Suppressor macrophage treated with lipopolysaccharide for 4 hours (primary cell): ENCODE measurements around the gene NUP214.
"Not testable (repeated sequence)": the region's sequence is repeated elsewhere in the genome, so short reads cannot be mapped to it uniquely, and the experiment has no call there.

ENCODE experiments used
- DNase-seq: peaks from one replicate; pipeline ENCODE4 v3.0.0-alpha.2; 2020

Gene NUP214

DNA sequence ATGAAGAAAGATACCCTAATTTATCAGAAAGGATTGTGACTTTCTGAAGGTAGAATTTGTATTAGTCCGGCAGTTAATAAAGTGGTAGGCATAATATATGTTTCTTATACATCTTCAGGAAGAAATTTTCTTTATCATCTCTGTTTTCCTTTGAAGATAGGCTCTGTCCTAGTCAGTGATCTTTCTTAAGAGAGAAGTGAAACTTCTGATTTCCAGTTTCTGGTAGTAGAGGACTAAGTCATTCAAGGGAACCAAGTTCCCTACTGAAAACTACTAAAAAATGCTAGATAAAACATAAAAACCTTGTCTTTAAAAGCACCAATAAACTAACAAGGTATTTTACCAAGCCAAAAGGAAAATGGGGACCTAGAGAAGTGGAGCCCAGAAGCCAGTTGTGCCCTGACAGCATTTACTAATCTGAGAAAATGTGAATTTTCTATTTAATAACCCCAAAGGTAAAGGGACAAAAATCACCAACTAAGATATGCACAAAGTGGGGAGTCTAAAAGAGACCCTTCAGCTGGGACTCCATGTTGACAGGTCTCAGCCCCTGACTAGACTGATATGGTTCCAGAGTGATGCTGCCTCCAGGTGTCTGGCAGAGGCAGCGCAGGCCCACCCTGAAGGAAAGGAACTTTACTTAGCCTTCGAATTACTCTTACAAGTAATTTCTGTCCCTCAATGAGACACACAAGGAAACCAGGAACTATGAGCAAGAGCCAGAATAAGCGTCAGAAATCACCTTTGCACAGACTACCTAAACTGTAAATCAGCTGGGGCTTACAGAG, 78.2 kb downstream of the NUP214 start:
- DNase-seq: peak; percentile 66

DNA sequence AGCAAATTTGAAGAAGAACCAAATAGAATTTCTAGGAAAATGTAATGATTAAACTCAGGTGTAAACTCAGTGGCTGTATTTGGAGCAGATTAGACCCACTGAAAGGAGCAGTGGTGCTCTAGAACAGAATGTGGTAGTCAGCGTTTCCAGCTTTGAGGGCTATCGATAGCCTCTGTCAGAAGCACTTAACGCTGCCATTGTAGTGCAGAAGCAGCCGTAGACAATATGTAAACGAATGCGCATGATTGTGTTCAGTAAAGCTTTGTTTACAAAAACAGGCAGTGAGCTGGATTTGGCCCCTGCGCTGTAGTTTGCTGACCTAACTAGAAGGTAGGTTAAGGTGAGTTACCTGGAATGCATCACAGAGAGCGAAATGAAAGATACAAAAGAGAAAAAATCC, 78.9 kb downstream of the NUP214 start:
- DNase-seq: no peak

DNA sequence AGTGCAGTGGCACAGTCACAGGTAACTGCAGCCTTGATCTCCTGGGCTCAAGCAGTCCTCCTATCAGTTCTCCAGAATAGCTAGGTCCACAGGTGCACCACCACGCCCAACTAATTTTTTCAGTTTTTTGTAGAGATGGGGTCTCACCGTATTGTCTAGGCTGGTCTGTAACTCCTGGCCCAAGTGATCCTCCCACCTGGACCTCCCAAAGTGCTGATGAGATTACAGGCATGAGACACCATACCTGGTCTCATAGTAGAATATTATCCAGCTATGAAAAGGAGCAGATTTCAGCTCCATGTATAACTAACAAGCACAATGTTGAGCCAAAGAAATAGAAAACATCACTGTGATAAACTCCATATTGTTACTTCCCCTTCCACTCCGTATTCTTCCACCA, 81.1 kb downstream of the NUP214 start:
- DNase-seq: no peak

DNA sequence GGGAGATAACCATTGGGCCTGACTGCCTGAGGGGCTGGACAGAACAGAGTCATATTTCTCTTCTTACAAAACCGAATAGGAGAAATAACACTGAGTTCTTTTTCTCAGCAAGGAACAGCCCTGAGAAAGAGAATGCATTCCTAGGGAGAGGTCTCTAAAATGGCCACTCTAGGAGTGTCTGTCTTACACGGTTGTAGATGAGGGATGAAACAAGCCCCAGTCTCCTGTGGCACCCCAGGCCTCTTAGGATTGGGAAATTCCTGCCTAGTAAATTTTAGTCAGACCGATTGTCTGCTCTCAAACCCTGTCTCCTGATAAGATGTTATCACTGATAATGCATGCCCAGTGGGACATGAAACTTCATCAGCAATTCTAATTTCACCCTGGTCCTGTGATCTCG, 86.5 kb downstream of the NUP214 start:
- DNase-seq: not testable (repeated sequence)

DNA sequence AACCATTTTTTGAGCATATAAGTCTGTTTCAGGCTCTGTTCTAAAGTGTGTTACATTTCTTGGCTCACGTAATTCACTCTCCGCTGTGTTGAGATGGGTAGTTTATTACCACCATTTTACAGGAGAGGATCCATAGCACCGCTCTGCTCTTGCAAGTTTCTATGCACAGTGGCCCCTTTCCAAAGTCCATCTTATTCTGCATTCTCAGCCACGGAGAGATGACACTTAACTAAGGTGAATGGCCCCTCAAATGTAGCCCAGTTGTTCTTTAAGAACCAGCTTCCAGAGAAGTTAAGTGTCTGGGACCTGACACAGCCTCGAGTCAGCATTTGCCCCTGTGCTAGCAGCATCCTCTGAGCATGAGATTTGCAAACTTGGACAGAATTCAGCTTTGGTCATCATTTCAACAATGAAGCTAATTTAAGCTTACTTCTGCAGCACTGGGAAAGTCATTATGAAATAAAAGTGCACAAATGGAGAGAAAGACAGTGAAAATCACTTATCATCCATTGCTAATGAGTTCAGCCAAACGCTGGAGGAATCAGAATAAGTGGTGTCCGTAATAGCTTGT, 89.0 kb downstream of the NUP214 start:
- no peak for DNase-seq

DNA sequence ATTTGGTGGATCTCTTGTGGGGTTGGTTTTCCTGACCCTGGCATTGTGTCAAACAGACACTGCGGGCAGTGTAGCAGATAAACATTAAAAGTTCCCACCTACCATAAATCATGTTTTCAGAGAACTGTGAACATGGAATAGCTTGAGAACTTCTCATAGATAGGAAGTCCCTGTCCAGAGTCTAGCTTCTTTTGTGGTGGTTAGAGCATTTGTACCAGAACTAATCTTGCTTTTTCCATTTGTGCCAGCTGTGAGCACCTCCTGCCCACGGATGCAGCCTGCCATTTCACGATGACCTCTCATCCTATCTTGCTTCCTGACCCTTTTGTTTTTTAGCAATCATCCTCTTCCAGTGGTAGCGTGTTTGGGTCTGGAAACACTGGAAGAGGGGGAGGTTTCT, 89.5 kb downstream of the NUP214 start:
- DNase-seq: no peak

DNA sequence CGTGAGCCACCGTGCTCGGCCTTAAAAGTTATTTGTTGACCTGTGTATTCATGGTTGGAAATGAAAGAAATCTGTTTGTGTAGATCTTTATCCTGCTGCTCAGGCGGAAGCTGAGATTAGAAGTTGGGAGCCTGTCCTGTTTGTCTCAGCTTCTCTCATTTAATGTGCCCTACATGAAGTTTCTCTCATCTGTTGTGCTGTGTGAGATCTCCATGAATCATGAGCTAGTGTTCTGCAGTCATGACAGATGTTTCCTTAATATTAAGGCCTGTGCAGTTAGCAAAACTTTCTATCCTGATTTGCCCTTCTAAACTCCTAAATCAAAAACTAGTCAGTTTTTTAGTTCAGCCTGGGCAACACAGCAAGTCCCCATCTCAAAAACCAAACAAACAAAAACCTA, 91.4 kb downstream of the NUP214 start:
- no peak for DNase-seq

DNA sequence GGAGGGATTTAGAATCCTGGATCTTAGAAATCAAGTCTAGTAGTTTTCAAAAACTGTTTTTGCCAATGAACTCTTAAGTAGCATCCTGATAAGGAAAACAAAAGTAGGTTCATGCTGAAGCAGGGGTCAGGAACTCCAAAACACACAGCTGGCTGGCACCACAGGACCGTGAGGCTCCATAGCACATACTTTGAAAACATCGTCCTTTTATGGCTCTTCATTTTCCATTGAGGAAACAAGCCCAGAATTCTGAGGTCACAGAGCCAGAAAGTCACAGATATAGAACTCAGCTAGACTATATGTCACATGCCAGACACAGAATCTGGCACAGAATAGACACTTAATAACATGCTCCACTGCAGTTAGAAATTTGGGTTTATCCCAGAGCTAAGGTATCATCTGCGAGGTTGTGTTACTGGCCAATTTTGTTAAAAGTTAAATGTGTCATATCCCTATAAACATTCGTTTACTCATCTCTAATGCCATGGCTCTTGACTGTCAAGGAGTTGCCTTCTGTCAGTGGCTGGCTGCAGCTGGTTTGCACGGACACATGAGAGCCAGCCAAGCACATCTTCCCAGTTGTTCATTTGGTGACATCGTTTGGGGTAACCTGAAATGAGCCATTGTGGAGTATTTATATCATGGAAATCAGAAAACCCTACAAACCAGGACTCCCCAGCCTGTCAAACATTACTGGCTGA, 92.1 kb downstream of the NUP214 start:
- DNase-seq: no peak

DNA sequence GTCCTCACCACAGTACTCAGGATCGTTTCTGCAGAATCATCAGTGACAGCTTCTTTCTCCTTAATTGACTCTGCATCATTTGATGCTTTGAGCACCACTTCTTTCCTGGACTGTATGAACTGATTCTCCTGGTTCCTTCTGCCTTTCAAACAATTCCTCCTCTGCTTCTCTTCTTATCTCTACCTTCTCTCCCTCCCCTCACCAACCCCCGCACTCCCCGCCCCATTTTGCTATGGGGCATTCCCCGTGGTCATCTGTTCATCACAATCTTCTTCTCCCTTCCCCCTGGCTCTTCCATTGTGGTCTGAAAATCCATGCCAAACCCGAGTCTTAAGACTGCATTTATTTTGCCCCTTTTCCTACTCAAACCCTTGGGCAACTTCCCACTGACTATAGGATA, 93.0 kb downstream of the NUP214 start:
- DNase-seq: no peak

DNA sequence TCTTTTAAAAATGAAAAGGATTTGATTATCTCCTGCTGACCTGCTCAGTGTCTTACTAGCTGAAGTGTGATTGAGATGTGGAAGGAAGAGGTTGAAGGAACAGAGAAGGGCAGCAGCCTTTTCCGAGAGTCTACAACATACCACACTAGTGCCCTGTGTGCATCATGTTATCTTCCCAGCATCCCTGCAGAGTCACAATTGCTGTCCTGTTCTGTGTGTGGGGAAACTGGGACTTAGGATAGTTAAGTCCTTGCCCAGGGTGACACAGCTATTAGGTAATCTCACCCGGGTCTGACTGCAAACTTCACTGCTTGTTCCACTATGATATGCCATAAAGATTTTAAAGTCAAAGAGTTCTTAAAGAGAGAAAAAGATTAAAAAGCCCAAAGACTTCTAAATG, 95.1 kb downstream of the NUP214 start:
- no peak for DNase-seq

DNA sequence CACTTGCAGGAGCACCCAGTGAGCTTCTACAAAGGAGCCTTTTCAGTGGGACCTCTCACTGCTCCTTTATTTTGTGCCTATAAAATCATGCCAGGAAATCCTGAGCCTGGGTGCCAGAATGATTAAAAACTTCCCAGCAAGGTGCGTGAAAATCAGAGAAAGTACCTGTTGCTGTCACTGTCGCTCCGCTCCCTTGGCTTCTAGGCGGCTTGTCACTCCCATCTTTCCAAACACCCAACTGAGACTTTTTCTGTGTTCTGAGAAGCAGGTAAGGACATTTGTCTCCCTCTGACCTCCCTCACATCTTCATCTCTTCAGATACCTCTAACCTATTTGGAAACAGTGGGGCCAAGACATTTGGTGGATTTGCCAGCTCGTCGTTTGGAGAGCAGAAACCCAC, 97.1 kb downstream of the NUP214 start:
- no peak for DNase-seq

DNA sequence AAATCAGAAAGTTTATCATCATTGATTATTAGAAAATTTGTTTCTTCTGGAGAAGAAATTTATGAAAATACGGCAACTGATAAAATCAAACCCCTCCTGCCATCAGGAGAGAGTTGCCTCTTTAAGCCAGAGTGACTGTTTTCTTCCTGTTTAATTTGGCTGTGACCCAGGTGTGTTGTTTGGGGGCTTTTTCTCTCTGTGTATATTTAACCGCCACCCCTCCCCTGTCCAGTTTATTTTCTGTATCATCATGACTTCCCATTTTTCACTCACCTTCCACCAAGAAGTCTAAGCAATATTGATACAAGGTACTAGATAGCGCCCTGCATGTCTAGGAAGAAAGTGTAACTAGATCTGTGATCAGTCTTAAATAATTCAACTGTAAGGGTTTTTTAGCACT, 100.8 kb downstream of the NUP214 start:
- no peak for DNase-seq

DNA sequence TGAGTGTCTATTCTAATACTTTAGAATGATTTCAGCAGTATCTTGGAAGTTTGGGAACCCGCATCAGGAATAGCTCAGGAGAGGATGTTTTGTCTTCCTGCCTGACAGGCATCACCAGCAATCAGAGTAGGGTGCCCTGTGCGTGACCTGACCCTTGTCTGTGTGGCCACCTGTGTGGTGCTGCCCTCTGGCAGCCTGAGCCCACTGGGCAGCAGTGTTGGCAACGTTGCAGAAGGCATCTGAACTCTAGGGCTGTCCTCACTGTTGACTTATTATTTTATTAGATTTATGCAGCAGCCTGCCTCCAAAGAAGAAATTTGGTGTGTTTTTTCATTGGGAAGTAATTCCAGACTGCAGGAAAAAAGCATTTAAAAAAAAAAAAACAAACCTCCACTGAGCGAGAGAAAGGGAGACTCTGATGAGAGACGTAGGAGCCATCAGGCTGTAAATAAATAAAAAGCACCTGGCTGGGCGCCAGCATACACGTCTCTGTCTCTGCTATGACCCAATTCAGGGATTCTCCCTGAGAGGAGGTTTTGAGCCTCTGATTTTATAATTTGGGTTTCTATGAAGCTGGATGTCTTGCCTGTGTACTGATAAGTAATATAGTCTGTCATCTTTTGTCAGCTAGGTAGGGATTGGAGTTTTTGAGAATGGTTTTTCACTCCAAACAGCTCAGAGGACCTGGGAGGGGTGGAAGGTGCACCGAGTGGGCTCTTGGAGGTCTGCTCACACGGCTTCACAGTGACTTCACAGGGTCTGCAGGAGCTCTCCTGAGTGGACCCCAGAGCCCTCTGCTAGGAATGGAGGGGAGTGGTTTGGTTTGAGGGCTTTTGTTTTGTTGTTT, 101.9 kb downstream of the NUP214 start:
- peak; percentile 57 for DNase-seq

DNA sequence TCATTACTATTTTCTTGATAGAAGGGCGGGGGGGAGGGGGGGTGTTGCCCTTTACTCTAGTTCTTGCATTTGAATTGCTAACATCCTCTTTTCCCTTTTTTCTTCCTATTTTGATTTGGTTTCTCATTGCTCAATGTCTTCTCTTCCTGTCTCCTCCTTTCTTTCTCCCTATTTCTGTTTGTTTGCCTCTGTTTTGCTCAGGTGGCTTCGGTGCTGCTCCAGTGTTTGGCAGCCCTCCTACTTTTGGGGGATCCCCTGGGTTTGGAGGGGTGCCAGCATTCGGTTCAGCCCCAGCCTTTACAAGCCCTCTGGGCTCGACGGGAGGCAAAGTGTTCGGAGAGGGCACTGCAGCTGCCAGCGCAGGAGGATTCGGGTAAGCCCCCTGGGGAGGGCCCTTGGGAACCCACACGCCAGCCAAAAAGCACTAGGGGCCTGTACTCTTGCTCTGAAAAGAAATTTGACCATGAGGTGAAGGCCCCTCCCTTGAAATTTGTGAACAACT, 102.6 kb downstream of the NUP214 start:
- DNase-seq: peak; percentile 22

DNA sequence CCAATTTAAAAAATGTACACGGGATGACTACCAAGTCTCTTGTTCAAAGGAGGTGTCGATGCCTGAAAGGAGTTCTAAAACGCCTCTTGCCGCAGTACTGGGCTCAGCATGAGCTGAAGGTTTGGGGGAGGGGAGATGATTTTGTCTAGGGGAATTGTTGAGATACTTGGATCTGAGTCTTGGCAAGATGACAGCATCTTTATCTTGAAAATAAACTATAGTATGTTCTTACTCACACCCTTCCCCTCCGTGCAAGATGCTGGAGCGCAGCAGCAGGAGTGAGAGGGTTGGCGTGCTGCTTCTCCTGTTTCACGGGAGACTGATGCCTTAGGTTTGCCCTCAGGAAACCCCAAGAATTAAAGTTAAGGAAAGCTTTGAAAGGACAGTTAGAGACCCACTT, 103.6 kb downstream of the NUP214 start:
- no peak for DNase-seq

DNA sequence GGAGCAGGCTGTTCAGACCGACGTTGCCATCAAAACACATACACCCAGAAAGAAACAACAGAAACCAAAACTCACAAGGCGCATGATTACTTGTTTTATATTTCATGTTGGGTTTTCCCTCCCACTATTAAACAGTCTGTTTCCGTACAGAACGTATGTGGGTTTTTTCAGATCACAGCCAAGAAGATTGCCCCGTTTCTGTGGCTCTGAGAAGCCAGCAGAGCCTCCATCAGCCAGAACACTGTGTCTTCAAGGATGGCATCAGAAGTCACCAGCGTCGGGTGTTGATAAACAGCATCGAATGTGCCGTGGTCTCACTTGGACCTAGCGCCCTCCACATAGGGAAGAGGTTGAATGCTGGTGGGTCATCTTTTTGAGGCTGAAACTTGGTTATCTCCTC, 108.2 kb downstream of the NUP214 start:
- no peak for DNase-seq

DNA sequence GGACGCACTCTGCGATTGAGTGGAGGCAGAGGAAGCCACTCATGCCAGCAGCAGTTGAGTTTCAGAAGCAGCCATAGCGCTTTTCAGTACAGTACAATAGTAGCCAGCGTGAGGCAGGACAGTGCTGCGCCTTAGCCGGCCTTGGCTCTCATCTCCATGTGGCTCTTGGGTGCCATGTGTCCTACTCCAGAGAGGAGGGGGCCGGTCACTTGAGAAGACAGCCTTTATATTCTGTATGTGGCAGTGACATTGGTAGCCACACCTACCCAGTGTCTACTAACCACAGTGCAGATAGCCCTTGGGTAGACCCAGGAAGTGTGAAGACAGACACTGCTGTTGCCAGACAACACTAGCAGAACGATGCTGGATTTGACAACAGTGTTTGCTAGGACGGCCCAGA, 108.6 kb downstream of the NUP214 start:
- DNase-seq: no peak

DNA sequence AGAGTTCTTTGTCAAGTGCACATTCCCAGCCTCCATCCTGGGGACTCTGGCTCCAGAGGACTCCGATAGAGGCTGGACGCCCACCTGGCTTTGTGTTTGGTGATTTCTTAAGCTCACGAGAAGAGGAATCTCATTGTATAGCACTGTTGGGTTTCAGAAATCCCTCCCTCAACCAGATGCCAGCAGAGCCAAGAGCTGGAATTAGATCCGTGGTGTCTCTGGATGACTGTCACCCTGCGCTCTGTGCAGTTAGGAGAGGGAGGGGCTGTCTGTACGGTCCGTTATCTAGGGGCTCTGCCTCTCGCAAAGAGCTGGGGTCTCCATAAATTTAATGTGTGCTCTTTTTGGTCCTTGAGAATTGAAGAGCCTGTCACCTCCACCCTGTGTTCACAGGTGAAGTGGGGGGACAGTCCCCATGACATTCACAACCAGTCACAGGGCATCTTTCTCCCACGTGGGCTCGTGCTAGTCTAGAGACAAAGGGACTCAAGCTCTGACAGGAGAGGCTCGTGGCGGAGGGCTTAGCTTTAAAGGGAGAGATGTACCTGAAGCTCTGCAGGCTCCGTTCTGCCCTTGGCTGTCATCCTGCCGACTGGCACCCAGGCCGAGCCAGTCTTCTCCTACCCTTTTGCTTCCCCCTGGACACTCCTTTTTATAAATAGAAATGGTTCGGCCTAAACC, 109.6 kb downstream of the NUP214 start:
- DNase-seq: no peak

DNA sequence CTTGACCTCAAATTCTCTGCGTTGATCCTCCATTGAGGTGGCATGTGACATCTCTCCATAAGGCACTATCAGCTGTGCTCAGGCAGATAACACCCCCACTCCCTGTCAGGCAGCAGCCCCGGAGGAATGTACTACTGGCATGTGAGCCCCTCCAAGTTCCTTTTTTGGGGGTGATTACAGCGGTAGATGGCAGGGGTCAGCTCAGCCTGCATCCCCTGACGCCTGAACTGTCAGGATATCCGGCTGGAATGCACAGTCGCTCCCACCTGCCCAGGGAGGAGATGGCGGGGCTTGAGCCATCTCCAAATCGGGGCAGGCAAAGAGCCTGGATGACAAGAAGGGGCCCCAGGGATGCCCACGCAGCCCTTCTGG, 110.1 kb downstream of the NUP214 start:
- no peak for DNase-seq

DNA sequence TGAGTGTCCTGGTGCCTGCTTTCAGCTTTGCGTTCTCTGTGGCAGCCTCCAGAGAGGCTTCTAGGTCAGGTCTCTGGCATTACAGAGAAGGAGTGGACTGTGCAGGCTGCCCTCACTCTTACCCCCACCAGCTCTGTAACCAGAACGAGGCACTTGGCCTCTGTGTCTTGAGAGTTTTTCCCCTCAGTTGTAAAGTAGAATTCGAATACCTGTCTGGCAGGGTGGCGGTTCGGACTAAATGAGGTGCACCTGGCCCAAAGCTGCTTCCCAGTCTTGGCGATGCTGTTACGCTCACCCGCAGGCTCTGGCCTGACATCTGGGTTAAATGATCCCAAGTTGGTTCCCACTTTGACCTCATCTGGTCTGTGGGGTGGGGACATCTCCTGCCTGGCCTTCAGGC, 110.8 kb downstream of the NUP214 start:
- DNase-seq: no peak

DNA sequence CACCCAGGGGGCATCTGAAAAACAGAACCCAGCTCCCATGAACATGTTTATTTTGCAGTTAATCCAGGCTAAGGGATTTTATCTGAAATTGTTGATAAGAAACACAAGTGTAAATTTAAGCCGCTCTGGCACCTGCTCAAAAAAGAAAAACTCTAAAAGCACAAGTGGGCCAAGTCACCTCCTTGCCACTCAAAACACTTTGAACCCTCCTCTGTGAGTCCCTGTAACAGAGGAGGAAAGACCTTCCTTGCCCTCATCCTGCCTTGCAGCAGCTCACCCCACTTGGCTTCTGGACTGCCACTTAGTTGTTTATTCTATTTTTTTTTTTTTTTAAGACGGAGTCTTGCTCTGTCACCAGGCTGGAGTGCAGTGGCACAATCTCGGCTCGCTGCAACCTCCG, 111.4 kb downstream of the NUP214 start:
- DNase-seq: no peak

DNA sequence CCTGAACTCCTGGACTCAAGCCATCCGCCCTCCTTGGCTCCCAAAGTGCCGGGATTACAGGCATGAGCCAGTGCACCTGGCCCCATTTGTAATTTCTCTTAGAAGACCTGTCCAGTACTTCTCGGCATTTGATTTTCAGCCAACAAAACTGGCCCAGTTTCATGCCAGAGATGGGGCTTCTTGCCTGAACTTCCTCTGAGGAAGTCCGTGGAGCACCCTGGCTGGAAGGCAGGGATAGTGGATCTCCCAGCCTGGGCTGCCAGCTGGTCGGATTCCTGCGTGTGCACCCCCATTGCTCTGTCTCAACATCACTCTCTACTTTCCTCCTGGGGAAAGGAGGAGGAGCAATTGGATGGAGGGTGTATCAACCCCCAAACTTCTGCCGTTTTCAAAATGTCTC, 111.9 kb downstream of the NUP214 start:
- DNase-seq: no peak

DNA sequence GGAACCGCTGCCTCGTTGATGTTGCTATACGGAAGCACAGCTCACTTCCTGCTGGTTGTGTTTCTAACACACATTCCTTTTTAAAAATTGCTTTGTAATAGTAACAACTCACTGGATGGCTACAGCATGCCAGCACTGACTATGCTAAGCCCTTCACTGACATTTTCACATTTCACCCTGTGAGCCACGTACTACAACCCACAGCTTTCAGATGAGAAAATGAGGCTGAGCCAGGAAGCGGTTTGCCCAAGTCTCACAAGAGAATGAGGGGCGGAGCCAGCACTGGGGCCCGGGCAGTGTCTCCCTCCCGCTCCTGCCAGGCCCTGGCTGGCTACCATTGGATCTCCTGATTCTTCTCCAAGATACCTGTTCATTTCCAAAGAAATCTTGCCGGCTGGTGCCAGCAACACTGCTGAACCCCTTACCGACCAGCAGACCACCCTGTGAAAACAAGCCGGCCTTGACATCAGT, 112.6 kb downstream of the NUP214 start:
- peak; percentile 87 for DNase-seq
